GM12878 (cell line): ENCODE results near the gene LOXL3. TPM values are rescaled to one million over a fixed set of nuclear protein-coding genes. Genes with fewer than 3 reads are reported as not detected.

ENCODE experiments used
- ATAC-seq: fragments of 200-7000 bp; cut with Tn5 transposase; 3 replicates; pipeline ENCODE4 v1.9.1; 2020; ENCODE audit warnings: mild to moderate bottlenecking, moderate library complexity
- BruUV-seq: library from RNA; stranded (reverse); fragments of 400-500 nt; replicated peaks from 2 replicates; lab custom pipeline; 2021; lab: Mats Ljungman, UMichigan
- CTCF ChIA-PET: fragments of 300-600 bp; sonication (Branson Sonifier 250); formaldehyde crosslinking; extraction: SDS; loops from one replicate; lab custom pipeline; 2021; ENCODE audit warnings: inconsistent platforms; lab: Yijun Ruan, JAX
- POLR2A ChIA-PET: fragments of 350-600 bp; formaldehyde crosslinking; extraction: SDS; loops from one replicate; lab custom pipeline; 2021; ENCODE audit warnings: inconsistent platforms; lab: Charles Lee
- RAD21 ChIA-PET: fragments of 300-600 bp; sonication (Branson Sonifier 250); formaldehyde crosslinking; loops from one replicate; lab custom pipeline; 2023; ENCODE audit warnings: antibody characterized with exemption; ENCODE audit not compliant: unreplicated experiment; lab: Charles Lee
- SMC1A ChIA-PET: fragments of 300-600 bp; sonication (Branson Sonifier 250); formaldehyde crosslinking; loops from one replicate; lab custom pipeline; 2023; ENCODE audit not compliant: unreplicated experiment, uncharacterized antibody; lab: Charles Lee
- DNase-seq: peaks from one replicate; pipeline ENCODE4 v3.0.0-alpha.2; 2011; ENCODE audit warnings: low read depth, low spot score
- FAIRE-seq: peaks from 3 replicates; lab custom pipeline; 2011; peaks lifted over from hg19 to GRCh38; lab: Jason Lieb, UNC
- H2AFZ ChIP-seq: 2 replicates; pipeline ENCODE4 v1.6.0; 2011; ENCODE audit warnings: low read depth, low read length, control low read depth; ENCODE audit not compliant: control insufficient read depth
- H3K27ac ChIP-seq: 2 replicates; pipeline ENCODE4 v1.5.1; 2011; ENCODE audit warnings: control low read depth; ENCODE audit not compliant: control insufficient read depth, insufficient read depth
- H3K27me3 ChIP-seq, 2 experiments: replicated peaks in 1 of 2; 2 replicates each; pipeline versions ENCODE4 v1.6.0 to v1.6.1; 2011; ENCODE audit warnings: low read length in 1 of 2; ENCODE audit not compliant: control insufficient read depth in 2 of 2, insufficient read depth in 2 of 2
- H3K36me3 ChIP-seq, 2 experiments: 2 replicates each; pipeline ENCODE4 v1.5.1; 2011; ENCODE audit warnings: low read length in 1 of 2; ENCODE audit not compliant: control insufficient read depth in 2 of 2, insufficient read depth in 2 of 2
- H3K4me1 ChIP-seq: 2 replicates; pipeline ENCODE4 v1.6.1; 2011; ENCODE audit warnings: mild to moderate bottlenecking, low read length, moderate library complexity, mixed read lengths; ENCODE audit not compliant: control insufficient read depth, insufficient read depth
- H3K4me2 ChIP-seq: 2 replicates; pipeline ENCODE4 v1.6.0; 2011; ENCODE audit warnings: control low read depth; ENCODE audit not compliant: control insufficient read depth, insufficient read depth
- H3K4me3 ChIP-seq: fragments of 200-600 bp; sonication (generic); 2 replicates; pipeline ENCODE4 v1.5.1; 2016
- H3K79me2 ChIP-seq: 2 replicates; pipeline ENCODE4 v1.6.0; 2011; ENCODE audit warnings: low read length; ENCODE audit not compliant: control insufficient read depth, insufficient read depth
- H3K9ac ChIP-seq: 2 replicates; pipeline ENCODE4 v1.8.0; 2011; ENCODE audit warnings: low read length, control low read depth, mixed read lengths; ENCODE audit not compliant: control insufficient read depth, insufficient read depth
- H3K9me3 ChIP-seq: replicated peaks from 3 replicates; pipeline ENCODE4 v1.5.1; 2011; ENCODE audit warnings: mild to moderate bottlenecking, low read length; ENCODE audit not compliant: control insufficient read depth, insufficient read depth
- H4K20me1 ChIP-seq: 2 replicates; pipeline ENCODE4 v1.6.0; 2011; ENCODE audit not compliant: control insufficient read depth, insufficient read depth
- BCL11A ChIP-seq: IDR thresholded peaks from 2 replicates; pipeline ENCODE4 v1.6.1; 2011; ENCODE audit warnings: low read depth, low read length
- BCL3 ChIP-seq: IDR thresholded peaks from 2 replicates; pipeline ENCODE4 v1.6.1; 2011; ENCODE audit warnings: borderline replicate concordance, low read depth, mild to moderate bottlenecking, moderate library complexity, low read length; ENCODE audit not compliant: insufficient read depth, poor library complexity, severe bottlenecking
- BMI1 ChIP-seq: fragments of 450-650 bp; IDR thresholded peaks from 2 replicates; pipeline ENCODE4 v1.6.1; 2016; ENCODE audit warnings: mild to moderate bottlenecking, moderate library complexity, borderline replicate concordance
- CHD1 ChIP-seq: IDR thresholded peaks from 2 replicates; pipeline ENCODE4 v1.6.1; 2012; ENCODE audit warnings: low read depth, low read length, improper control_type of control experiment
- ELK1 ChIP-seq: IDR thresholded peaks from 2 replicates; pipeline ENCODE4 v1.6.1; 2012; ENCODE audit warnings: low read depth, low read length, improper control_type of control experiment
- GATAD2B ChIP-seq: fragments of 450-650 bp; conservative IDR thresholded peaks from 2 replicates; pipeline ENCODE4 v1.6.1; 2017; ENCODE audit warnings: low read depth, mild to moderate bottlenecking, moderate library complexity
- HCFC1 ChIP-seq: fragments of 150-350 bp; IDR thresholded peaks from 2 replicates; pipeline ENCODE4 v1.6.1; 2014; ENCODE audit warnings: low read length
- IKZF1 ChIP-seq: fragments of 450-650 bp; conservative IDR thresholded peaks from 2 replicates; pipeline ENCODE4 v1.6.1; 2017; ENCODE audit warnings: antibody characterized with exemption, mild to moderate bottlenecking
- MTA2 ChIP-seq: fragments of 450-650 bp; IDR thresholded peaks from 2 replicates; pipeline ENCODE4 v1.6.1; 2016; ENCODE audit warnings: low read depth, mild to moderate bottlenecking, moderate library complexity
- MXI1 ChIP-seq: fragments of 150-350 bp; IDR thresholded peaks from 2 replicates; pipeline ENCODE4 v1.6.1; 2011; ENCODE audit warnings: low read depth, mild to moderate bottlenecking, inconsistent platforms, low read length, improper control_type of control experiment
- RB1 ChIP-seq: fragments of 450-650 bp; formaldehyde crosslinking; IDR thresholded peaks from 2 replicates; pipeline ENCODE4 v1.6.1; 2017; ENCODE audit warnings: mild to moderate bottlenecking, borderline replicate concordance
- SIX5 ChIP-seq: IDR thresholded peaks from 2 replicates; pipeline ENCODE4 v1.6.1; 2011; ENCODE audit warnings: mild to moderate bottlenecking, low read depth, low read length, moderate library complexity; ENCODE audit not compliant: severe bottlenecking
- SKIL ChIP-seq: fragments of 450-650 bp; IDR thresholded peaks from 2 replicates; pipeline ENCODE4 v1.6.1; 2017; ENCODE audit warnings: mild to moderate bottlenecking, low read depth, inconsistent platforms; ENCODE audit not compliant: poor library complexity, severe bottlenecking
- SP1 ChIP-seq: IDR thresholded peaks from one replicate; pipeline ENCODE4 v1.6.1; 2011; ENCODE audit warnings: low read depth, low read length
- SPI1 ChIP-seq: IDR thresholded peaks from 2 replicates; pipeline ENCODE4 v1.6.1; 2011; ENCODE audit warnings: low read depth, mild to moderate bottlenecking, low read length, moderate library complexity, borderline replicate concordance; ENCODE audit not compliant: insufficient read depth
- SREBF1 ChIP-seq: IDR thresholded peaks from 2 replicates; pipeline ENCODE4 v1.6.1; 2012; ENCODE audit warnings: mild to moderate bottlenecking, low read length
- TARDBP ChIP-seq: IDR thresholded peaks from 2 replicates; pipeline ENCODE4 v1.6.1; 2016; ENCODE audit warnings: borderline replicate concordance
- ZNF384 ChIP-seq: IDR thresholded peaks from 2 replicates; pipeline ENCODE4 v1.6.1; 2012; ENCODE audit warnings: low read depth, mild to moderate bottlenecking, low read length, improper control_type of control experiment, borderline replicate concordance
- in situ Hi-C: fragments of 300-500 bp; cut with MboI; formaldehyde crosslinking; loops from 9 replicates; pipeline ENCODE4 v1.14.3; 2018; ENCODE audit warnings: mixed read lengths
- intact Hi-C: fragments of 100-400 bp; cut with micrococcal nuclease; formaldehyde crosslinking; loops from one replicate; pipeline ENCODE4 v1.14.2; 2022; ENCODE audit not compliant: unreplicated experiment
- polyA plus RNA-seq, 11 experiments: library from polyadenylated mRNA; depleted of rRNA in 4 of 11; unstranded in 6 of 11; stranded (reverse) in 5 of 11; fragments of >200 nt; fragmentation: Nextera tagmentation in 4 of 11; fragmentation: Illumina TruSeq in 1 of 11; extraction: Ambion mirVana in 4 of 11; extraction: Trizol in 1 of 11; gene quantifications; 1 replicate in 1 of 11; 2 replicates in 10 of 11; pipeline versions ENCODE4 v1.2.1 to v1.2.3, GENCODE V29; 2011 to 2016; ENCODE audit warnings: inconsistent platforms in 2 of 11, missing spikeins in 2 of 11, low read depth in 1 of 11
- total RNA-seq, 4 experiments: library from RNA; depleted of rRNA in 3 of 4; stranded (reverse); fragments of >200 nt in 3 of 4; fragmentation: Illumina TruSeq in 1 of 4; extraction: Trizol in 1 of 4; gene quantifications; 2 replicates each; pipeline versions ENCODE4 v1.2.1 to v1.2.3, GENCODE V29; 2013 to 2021
- TF ChIP-seq, protein P1 (sequence below): fragments of 450-650 bp; IDR thresholded peaks from 2 replicates; pipeline ENCODE4 v1.6.1; 2017; ENCODE audit warnings: low read depth, mild to moderate bottlenecking, moderate library complexity

The LOXL3 gene
- total and polyA plus RNA-seq, 10 of the 15 experiments (the other 5 are each of a cell fraction or from before 2014, with no cell fraction given) = 6.2 to 40.9 (median 23.3) TPM

DNA sequence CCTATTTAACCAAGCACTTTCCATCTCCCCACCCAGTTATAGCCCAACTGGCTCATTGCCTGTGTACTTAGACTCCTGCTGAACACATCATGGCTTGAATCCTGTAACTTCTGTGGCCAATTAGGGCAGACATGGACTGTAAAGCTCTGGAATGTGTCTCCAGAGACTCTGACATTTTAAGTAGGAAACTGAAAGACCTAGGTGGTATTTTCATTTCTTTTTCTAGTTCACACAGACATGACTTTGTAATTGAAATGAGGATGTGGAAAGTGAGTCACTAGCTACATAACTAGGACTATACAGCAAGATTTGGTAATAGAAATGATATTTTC lies 13.0 kb upstream of the LOXL3 start:
- Histone ChIP-seq H3K79me2 (no peaks in the 10 kb centered on the region), H3K4me2 (peak overlapping the region; percentile 60; the same call in 1 of the 2 replicates), H3K36me3 (no peaks in the 10 kb centered on the region), H3K4me3 (no peak overlapping the region; the same call in 1 of the 2 replicates), H2AFZ (peak overlapping the region; percentile 76), H3K9me3 (no peaks in the 10 kb centered on the region), H3K4me1 (peaks cover 57% of the 10 kb centered on the region), H3K27me3 (no peaks in the 10 kb centered on the region), H3K9ac (no peak overlapping the region), H4K20me1 (no peaks in the 10 kb centered on the region), H3K27ac (peak overlapping the region; percentile 77)
- CTCF ChIA-PET = interaction anchor here (0.9 to 17.4 kb wide), 16 partner anchors 9 to 176 kb away, joined by 3 to 281 read pairs (median 6); partner anchors contain the start of genes CCDC142, SEMA4F and TTC31
- DNase-seq (no peak), ATAC-seq (peak; percentile 59), FAIRE-seq (peak; percentile 52)
- SMC1A ChIA-PET = interaction anchor here (0.8 to 16.6 kb wide), 14 partner anchors 8 to 63 kb away, joined by 3 to 371 read pairs (median 7); partner anchors contain the start of genes DQX1 and LOXL3
- POLR2A ChIA-PET = interaction anchor here (0.9 to 25.0 kb wide), 8 partner anchors 11 to 146 kb away, joined by 4 to 441 read pairs (median 12); partner anchors contain the start of genes AUP1, C2orf81, DOK1 and HTRA2
- in situ Hi-C loops = no loop called here
- intact Hi-C loops = no loop called here
- RAD21 ChIA-PET = interaction anchor here (0.7 to 7.5 kb wide), 14 partner anchors 10 to 146 kb away, joined by 3 to 94 read pairs (median 4); partner anchors contain the start of genes AUP1, C2orf81, CCDC142 and HTRA2
- BruUV-seq = no TSS peak
- no peak for TF ChIP-seq CHD1
- TF ChIP-seq RB1 = 0 out of 2 replicates have a peak, but pooled peaks have one; percentile 26
- TF ChIP-seq SP1 = no peak
- TF ChIP-seq SIX5 = no peak
- peak; percentile 77 for TF ChIP-seq IKZF1
- no peak for TF ChIP-seq MXI1
- TF ChIP-seq SPI1 = peak; percentile 65; the same call in 1 of the 2 replicates
- no peak for TF ChIP-seq BMI1
- no peak for TF ChIP-seq SREBF1
- no peak for TF ChIP-seq BCL3
- TF ChIP-seq SKIL = no peak
- TF ChIP-seq TARDBP = no peak
- TF ChIP-seq GATAD2B = no peak
- TF ChIP-seq HCFC1 = no peak
- TF ChIP-seq, protein P1, sequence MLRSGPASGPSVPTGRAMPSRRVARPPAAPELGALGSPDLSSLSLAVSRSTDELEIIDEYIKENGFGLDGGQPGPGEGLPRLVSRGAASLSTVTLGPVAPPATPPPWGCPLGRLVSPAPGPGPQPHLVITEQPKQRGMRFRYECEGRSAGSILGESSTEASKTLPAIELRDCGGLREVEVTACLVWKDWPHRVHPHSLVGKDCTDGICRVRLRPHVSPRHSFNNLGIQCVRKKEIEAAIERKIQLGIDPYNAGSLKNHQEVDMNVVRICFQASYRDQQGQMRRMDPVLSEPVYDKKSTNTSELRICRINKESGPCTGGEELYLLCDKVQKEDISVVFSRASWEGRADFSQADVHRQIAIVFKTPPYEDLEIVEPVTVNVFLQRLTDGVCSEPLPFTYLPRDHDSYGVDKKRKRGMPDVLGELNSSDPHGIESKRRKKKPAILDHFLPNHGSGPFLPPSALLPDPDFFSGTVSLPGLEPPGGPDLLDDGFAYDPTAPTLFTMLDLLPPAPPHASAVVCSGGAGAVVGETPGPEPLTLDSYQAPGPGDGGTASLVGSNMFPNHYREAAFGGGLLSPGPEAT = peak; percentile 73
- peak; percentile 64 for TF ChIP-seq MTA2
- no peak for TF ChIP-seq ZNF384
- no peak for TF ChIP-seq ELK1
- no peak; the same call in 1 of the 2 replicates for TF ChIP-seq BCL11A
